ENCODE results near the gene XYLT1. TPM values are rescaled to one million over a fixed set of nuclear protein-coding genes. Genes with fewer than 3 reads are reported as not detected.

XYLT1 gene
- polyA plus RNA-seq, 1 of the 3 experiments (the other 2 are of a cell fraction): 17.6 TPM

- H3K27ac ChIP-seq (ENCODE audit: low read depth in 2 of 2, low read length in 1 of 2): no peak overlapping the region
- H3K4me2 ChIP-seq: no peak overlapping the region
- H3F3A ChIP-seq (replicated peaks; ENCODE audit: insufficient read depth): peaks cover 25% of the 10 kb centered on the region
- no peak overlapping the region for H3K4me3 ChIP-seq (ENCODE audit: low read depth in 2 of 2, low read length in 1 of 2)
- no peaks in the 10 kb centered on the region for H3K9me3 ChIP-seq
- WGBS (ENCODE audit: low lambda C conversion rate): 85% methylated on average over 6 of the region's 6 CpGs
- no peak for DNase-seq
- no peak overlapping the region for H2AFZ ChIP-seq (ENCODE audit: low read depth)
- peaks cover 0 to 8% of the 10 kb centered on the region in 2 experiments; a peak in 1 of 4 replicates for H3K4me1 ChIP-seq (ENCODE audit: control insufficient read depth in 1 of 2, insufficient read depth in 2 of 2, low read depth in 1 of 2, low read length in 1 of 2)
- no peaks in the 10 kb centered on the region for H3K9me2 ChIP-seq
- H3K9ac ChIP-seq: no peak overlapping the region
- no peaks in the 10 kb centered on the region for H3K27me3 ChIP-seq (ENCODE audit: insufficient read depth)
- ChIA-PET CTCF (interaction anchor here (0.8 kb wide), 1 partner anchor 18 kb away, joined by 3 read pairs; no protein-coding TSS in a partner anchor), POLR2A (no interaction called here)
- peaks cover 98% of the 10 kb centered on the region for H4K20me1 ChIP-seq (ENCODE audit: insufficient read depth)
- H3K79me2 ChIP-seq (ENCODE audit: insufficient read depth): peaks cover 53% of the 10 kb centered on the region
- H3K36me3 ChIP-seq (replicated peaks in 1 of 2; ENCODE audit: control insufficient read depth in 1 of 2, insufficient read depth in 2 of 2, low read length in 1 of 2): peaks cover 10 to 58% of the 10 kb centered on the region in 2 experiments
- no peak for TF ChIP-seq GABPA (IDR thresholded peaks at IDR 0.05; ENCODE audit: low read depth)
- TF ChIP-seq REST (IDR thresholded peaks at IDR 0.05; ENCODE audit: low read depth, low read length): no peak
- TF ChIP-seq EZH2phosphoT487 (IDR thresholded peaks at IDR 0.05; ENCODE audit: borderline replicate concordance, low read depth): no peak
- TF ChIP-seq SIN3A (IDR thresholded peaks at IDR 0.05; ENCODE audit: borderline replicate concordance, low read depth, low read length): no peak
- no peak for TF ChIP-seq EP300 (IDR thresholded peaks at IDR 0.05; ENCODE audit: borderline replicate concordance in 1 of 2, low read depth in 1 of 2, low read length in 1 of 2)
- no peak for TF ChIP-seq NRF1 (IDR thresholded peaks at IDR 0.05; ENCODE audit: low read depth, low read length)
- TF ChIP-seq, protein P1, sequence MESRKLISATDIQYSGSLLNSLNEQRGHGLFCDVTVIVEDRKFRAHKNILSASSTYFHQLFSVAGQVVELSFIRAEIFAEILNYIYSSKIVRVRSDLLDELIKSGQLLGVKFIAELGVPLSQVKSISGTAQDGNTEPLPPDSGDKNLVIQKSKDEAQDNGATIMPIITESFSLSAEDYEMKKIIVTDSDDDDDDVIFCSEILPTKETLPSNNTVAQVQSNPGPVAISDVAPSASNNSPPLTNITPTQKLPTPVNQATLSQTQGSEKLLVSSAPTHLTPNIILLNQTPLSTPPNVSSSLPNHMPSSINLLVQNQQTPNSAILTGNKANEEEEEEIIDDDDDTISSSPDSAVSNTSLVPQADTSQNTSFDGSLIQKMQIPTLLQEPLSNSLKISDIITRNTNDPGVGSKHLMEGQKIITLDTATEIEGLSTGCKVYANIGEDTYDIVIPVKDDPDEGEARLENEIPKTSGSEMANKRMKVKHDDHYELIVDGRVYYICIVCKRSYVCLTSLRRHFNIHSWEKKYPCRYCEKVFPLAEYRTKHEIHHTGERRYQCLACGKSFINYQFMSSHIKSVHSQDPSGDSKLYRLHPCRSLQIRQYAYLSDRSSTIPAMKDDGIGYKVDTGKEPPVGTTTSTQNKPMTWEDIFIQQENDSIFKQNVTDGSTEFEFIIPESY (IDR thresholded peaks at IDR 0.05; ENCODE audit: borderline replicate concordance, low read depth): no peak
- no peak for TF ChIP-seq TAF1 (IDR thresholded peaks at IDR 0.05; ENCODE audit: borderline replicate concordance, low read depth, low read length)
- no peak for TF ChIP-seq MXI1 (IDR thresholded peaks at IDR 0.05; ENCODE audit: low read depth, low read length)
- TF ChIP-seq NFIC (IDR thresholded peaks at IDR 0.05; ENCODE audit: borderline replicate concordance): no peak
- no peak for TF ChIP-seq PBX3 (IDR thresholded peaks at IDR 0.05)
- TF ChIP-seq, protein P2, sequence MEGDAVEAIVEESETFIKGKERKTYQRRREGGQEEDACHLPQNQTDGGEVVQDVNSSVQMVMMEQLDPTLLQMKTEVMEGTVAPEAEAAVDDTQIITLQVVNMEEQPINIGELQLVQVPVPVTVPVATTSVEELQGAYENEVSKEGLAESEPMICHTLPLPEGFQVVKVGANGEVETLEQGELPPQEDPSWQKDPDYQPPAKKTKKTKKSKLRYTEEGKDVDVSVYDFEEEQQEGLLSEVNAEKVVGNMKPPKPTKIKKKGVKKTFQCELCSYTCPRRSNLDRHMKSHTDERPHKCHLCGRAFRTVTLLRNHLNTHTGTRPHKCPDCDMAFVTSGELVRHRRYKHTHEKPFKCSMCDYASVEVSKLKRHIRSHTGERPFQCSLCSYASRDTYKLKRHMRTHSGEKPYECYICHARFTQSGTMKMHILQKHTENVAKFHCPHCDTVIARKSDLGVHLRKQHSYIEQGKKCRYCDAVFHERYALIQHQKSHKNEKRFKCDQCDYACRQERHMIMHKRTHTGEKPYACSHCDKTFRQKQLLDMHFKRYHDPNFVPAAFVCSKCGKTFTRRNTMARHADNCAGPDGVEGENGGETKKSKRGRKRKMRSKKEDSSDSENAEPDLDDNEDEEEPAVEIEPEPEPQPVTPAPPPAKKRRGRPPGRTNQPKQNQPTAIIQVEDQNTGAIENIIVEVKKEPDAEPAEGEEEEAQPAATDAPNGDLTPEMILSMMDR (IDR thresholded peaks at IDR 0.05): no peak
- TF ChIP-seq GATA2 (CRISPR knock-in tag; IDR thresholded peaks at IDR 0.05): no peak
- TF ChIP-seq MEF2A (IDR thresholded peaks at IDR 0.05; ENCODE audit: borderline replicate concordance, low read depth): no peak
Measured at GRCh38 chr16:17176199-17176598, 294.6 kb downstream of the XYLT1 start.

Measured in SK-N-SH (cell line).